ENCODE measurements around the gene HNRNPH3.
A peak's percentile ranks its signal among the peaks of the same experiment; 100 is the strongest.

The HNRNPH3 gene

DNA sequence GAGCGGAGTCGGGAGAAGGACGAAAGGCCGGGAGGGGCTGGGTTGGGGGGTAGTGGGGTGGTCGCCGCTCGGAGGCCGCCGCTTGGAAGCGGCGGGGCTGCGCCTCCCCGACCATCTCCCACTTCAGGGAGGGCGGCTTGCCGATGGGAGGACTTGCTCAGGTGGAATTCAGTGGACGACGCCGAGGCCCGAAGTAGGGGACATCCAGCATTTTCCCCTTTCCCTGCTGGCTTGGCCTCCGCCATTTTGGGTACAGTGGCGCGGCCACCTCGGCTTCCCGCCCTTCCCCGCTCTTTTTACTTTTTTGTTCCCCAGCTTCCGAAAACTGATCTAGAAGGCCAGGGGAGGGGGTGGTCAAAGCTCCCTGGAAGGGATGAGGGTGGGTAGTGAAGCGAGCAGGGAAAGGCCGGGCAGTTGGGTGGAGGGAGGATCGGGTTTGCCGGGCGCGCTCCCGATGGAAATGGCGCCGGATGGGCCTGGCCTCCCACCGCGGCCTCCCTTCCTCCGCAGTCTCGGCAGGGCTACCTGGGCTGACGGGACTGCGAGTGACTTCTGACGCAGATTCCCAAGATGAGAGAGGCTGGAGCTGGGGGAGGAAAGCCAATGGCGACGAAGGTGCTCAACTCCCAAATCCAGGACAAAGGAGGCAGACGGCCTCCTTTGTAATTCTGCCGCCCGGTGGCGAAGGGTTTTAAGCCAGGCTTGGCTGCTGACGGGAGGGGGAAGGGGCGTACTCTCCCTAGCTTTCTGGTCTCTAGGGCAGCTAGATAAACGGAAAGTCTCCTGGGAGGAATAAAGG, 594 bp downstream of the HNRNPH3 start, which contains the start of gene PBLD:
Gene PBLD, minus strand, starts transcription at position 670 of the 799 bp plus-strand sequence. CDS start 26,084 bp downstream, outside the sequence.
- DNase-seq = peak; percentile 47

DNA sequence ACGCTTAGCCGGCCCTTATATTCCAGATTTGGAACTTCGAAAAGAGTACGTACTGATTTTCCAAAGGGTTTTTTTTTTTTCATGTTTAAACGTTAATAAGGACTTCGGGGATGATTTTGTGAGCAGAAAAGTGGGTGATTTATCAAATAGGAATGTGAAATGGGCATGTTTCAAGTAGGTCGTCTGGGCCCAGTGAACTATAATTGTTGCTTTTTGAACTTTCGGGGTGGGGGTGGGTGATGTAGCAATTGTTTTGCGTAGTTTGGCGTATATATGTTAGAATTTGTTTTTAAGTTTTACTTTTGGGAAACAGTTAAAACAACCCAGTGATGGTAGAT, 1.2 kb downstream of the HNRNPH3 start:
- DNase-seq = no peak

DNA sequence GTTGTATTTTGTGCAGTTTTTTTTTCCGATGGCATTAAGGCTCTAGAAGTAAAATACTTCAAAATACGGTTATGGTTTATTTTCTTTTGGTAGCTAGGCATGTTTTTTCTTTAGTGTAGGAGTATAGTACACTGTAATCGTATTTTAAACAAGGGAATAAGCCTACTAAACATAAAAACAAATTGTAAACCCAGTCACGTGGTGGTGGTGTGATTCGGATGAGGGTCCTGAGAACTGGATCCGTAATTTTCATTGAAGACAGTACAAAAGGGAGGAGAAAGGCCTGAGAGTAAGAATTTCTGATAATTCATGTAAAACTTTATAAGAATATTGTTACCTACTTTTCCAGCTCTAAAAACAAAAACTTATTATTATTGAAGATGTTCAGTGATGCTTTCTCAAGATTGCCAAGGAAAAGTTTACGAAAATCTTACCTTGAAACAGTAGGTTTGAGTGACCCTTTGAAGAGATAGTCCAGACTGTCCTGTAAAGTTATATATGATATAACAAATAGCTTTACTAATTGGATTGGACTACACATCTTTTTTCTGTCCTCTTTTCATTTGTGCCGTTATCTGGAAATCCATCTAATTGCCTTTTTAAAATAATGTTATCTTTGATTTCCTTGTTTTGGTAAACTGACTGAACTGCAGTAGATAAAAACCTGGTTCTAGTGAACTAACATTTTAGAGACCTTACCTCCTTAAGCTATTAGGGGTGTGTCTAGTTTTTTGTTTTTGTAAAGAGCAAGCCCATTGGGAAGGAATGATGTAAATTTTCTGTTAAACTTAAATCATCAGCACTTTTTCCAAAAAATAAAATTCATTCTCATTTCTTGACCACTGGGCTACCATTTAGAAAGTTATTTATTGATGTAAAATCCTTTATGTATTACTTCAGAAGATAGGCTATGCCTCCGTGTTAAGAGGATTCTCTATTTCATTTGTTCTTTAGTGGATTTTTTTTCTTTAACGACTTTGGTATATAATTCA, 1.9 kb downstream of the HNRNPH3 start:
- no peak for DNase-seq

DNA sequence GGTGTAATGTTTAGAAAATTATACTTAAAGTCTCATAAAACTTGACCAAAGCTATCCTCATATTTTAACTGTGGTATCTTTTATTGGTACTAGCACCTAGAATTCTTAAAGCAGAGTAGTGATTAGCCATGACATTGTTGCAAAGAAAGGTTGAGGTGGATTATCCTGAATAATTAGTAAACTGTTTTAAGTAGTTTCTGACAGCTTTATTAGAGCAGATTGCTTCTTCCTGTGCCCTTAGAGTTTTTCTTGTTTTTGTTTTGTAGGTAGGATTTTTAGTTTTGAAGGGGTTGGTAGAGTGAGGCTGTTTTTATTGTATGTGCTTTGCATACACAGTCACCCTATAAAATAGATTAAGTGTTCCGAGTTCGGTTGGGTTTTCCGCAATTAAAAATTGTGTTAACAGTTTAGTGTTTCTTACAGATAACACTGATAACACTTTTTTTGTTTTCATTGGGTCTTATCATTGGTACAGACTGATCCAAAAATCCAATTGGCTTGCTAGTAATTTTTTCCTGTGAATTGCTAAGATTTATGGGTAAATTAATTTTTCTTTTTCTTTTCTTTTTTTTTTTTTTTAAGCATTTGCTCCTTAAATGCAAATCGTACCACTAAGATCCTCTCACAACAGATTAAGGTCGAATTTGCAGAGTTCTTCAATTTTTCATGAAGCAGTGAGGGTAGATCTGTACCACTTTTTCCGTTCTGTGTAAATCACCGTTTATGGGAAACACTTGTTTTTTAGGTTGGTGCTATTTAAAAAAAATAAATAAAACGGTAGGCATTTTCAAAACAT, 3.0 kb downstream of the HNRNPH3 start:
- no peak for DNase-seq

DNA sequence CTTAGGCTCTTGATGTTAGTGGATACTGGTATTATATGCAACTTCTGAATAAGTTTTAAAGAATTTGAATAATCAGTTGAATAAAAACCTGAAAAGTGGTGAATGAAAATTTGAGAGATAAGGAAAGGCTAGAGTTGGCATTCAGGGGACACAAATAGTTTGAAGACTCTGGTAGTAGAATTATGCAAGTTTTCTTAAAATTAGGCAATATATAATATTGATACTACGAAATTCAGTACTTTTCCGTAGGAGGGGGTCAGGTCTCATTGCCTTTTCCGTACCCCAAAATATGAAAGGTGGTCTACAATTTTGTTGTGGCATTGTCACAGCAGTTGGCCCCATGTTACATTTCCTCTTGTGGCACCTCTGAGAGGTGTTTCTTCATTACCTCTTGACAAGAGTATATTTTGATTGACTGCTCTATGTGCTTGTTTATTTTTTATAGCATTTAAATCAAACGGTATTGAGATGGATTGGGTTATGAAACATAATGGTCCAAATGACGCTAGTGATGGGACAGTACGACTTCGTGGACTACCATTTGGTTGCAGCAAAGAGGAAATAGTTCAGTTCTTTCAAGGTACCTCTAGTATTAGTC, 5.0 kb downstream of the HNRNPH3 start:
- no peak for DNase-seq

DNA sequence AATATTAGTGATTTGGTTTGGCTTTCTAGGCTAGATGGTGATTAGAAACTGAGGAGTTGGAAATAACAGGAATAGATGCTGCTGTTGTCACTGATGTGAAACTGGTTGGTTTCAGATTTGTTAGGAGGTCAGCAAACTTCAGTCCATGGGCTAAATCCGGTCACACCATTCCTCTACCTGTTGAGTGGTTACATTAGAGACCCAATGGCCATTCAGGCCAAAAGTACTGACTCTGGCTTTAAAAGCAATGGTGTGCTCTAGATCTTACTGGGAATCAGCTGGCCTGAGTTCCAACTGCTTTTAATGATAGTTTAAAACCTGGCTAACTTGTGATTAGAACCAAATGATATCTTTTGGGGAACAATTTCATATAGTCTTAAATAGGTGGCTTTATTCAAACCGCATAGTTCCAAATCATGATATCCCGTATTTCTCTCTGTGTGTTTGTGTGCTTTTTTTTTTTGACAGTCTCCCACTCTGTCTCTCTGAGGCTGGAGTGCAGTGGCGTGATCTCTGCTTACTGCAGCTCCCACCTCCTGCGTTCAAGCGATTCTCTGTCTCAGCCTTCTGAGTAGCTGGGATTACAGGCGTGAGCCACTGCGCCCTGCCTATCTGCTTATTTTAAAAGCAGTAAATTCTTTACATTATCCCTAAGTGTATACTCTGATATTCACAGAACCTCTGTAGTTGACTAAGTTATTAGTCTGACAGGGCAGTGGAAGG, 8.7 kb downstream of the HNRNPH3 start:
- no peak for DNase-seq

DNA sequence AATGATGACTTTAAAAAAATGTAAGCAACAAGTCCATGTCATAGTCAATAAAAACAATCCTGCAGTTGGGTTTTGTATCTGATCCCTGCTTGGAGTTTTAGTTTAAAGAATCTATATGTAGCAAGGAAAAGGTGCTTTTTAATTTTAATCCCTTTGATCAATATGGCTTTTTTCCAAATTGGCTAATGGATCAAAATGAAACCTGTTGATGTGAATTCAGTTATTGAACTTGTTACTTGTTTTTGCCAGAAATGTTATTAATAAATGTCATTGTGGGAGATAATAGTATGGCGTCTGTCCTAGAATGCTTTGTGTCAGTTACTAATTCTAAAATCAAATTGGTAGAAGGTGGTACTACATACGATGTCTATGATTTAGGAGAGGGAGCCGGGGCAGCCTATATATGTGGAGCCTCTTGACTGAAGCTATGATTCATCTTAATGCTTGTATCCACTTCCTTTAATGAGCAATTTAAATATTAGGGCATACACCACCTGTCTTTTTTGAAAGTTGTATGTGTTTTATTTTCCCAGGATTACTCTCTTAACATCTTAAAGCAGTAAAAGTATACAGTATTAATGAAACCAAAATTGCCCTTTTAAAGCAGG, 11.1 kb downstream of the HNRNPH3 start:
- no peak for DNase-seq

DNA sequence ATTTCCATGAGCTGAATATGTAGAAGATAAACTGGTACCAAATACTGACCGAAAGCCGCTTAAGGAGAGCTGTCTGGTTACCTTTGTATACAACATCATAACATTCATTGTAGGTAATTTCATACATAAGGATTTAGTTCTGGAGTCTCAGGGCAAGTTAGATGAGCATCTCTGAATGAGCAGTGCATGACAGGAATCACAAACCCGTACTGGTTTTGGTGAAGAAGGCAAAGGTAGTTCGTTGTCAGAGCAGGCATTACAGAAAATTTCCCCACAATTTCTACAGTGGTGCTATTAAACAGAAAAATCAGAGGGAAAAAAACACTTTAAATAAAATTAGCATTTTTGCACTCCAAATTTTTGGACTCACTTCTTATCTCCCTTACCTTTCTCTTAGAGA, 13.8 kb downstream of the HNRNPH3 start:
- no peak for DNase-seq

DNA sequence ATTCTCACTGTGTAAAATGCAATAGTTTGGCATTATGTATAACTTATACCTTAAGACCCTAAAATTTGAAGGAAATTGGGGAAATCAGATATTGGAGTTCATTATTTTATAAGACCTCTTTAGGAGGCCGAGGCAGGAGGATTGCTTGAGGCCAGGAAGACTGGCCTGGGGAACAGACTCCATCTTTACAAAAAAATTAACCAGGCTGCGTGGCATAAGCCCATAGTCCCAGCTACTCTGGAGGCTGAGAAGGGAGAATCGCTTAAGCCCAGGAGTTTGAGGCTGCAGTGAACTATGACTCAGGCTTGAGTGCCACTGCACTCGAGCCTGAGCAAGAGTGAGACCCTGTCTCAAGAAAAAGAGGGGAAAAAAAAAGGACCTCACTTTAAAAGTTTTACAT, 14.9 kb downstream of the HNRNPH3 start:
- DNase-seq = no peak

DNA sequence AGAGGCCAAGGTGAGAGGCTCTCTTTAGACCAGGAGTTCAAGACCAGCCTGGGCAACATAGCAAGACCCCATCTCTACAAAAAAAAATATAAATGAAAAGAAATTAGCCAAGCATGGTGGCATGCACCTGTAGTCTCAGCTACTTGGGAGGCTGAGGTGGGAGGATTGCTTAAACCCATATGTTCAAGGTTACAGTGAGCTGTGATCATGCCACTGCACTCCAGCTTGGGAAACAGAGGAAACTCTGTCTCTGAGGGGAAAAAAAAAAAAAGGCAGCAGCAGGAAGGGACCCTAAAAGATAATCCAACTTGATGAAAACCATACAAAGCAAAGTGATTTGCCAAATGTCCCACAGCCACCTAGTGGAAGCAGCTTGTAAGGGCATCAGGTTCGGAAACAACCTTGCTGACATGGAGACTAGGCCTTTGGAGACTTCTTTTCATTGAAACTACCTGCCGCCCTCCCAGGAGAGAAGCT, 16.4 kb downstream of the HNRNPH3 start:
- DNase-seq = peak; percentile 8

DNA sequence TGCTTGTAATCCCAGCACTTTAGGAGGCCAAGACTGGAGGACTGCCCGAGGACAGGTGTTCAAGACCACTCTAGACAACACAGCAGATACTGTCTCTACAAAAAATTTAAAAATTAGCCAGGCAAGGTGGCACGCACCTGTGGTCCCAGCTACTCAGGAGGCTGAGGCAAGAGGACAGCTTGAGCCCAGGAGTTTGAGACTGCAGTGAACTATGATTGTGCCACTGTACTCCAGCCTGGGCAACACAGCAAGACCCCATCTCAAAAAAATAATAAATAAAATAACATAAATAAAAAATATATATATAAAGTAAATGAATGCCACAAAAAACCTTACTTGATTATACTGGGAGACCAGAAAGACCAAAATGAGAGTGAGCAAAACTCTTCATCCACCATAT, 21.7 kb downstream of the HNRNPH3 start:
- DNase-seq = no peak

DNA sequence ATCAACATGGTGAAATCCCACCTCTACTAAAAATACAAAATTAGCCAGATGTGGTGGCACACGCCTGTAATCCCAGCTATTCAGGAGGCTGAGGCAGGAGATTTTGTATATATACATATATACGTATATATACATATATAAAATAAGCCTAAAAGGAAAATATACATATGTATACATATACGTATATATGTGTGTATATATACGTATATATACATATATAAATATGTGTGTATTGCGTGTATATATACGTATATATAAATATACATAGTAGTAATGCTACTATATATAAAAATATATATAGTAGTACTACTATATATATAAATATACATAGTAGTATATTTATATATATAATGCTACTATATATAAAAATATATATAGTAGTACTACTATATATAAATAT, 27.3 kb downstream of the HNRNPH3 start:
- DNase-seq = no peak

DNA sequence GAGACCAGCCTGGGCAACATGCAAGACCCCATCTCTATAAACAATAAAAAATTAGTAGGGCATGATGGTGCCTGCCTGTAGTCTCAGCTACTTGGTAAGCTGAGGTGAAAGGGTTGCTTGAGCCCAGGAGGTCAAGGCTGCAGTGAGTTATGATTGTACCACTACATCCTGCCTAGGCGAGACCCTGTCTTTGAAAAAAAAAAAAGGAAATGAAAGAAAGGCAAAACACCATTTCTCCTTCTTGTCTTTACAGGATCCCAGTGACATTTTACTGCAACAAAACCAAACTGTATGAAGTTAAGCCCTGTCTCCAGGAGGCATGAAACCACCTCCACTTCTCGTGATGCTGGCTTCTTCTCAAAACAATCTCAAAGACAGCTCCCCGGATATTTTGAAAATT, 30.7 kb downstream of the HNRNPH3 start:
- DNase-seq = no peak

DNA sequence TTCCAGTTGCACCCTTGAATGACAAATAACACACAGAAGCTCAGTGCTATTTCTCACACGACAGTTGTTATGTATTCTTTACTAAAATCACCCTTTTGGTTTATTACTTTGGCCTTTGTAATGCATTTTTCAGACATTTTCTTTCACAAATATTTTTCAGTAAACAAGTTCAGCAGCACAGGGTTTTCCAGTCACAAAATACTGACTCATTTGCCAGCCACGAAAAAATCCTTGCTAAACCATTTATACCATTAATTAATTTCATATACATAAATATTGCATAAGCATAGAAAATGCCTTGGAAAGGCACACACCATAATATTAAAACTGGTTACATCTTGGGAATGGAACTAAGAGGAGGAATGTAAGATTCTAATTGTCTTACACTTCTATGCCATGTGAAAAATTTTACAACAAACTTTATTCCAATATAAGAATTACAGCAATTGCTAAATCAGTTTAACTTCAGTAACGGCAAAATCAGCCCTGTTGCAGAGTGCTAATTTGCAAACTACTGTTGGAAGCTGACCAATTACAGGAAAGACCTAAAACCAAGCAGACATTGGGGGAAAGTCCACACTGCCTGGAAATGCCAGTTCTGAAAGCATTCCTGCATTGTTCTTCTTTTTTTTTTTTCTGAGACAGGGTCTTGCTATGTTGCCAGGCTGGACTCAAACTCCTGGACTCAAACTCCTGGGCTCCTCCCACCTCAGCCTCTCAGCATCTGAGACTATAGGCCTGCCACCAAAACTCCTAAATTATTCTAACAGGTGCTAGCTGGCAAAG, 32.4 kb downstream of the HNRNPH3 start:
- no peak for DNase-seq

DNA sequence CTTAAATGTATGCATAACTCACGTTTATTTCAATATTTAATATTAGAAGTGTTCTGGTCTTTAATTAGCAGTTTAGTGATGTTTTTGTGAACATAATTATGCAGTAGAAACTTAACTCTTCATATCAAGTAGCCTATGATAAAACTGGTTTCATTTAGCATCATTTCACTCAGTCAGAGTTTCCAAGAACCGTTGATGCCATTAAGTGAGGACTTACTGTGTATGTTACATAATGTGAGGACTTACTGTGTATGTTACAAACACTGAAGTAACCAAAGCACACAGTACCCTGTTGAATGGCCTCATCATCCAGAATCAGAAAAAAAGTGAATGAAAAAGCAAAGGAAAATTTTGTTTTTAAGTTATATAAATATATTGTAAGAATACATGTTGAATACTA, 33.7 kb downstream of the HNRNPH3 start:
- DNase-seq = no peak

DNA sequence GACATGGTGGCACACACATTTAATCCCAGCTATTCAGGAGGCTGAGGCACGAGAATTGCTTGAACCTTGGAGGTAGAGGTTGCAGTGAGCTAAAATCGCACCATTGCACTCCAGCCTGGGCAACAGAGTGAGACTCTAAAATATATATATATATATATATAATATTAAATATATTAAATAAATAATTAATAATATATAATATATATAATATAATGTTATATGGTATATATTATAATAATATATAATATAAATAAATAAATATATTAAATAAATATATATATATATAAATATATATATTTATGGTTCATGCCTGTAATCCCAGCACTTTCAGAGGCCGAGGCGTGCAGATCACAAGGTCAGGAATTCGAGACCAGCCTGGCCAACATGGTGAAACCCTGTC, 34.7 kb downstream of the HNRNPH3 start:
- no peak for DNase-seq

DNA sequence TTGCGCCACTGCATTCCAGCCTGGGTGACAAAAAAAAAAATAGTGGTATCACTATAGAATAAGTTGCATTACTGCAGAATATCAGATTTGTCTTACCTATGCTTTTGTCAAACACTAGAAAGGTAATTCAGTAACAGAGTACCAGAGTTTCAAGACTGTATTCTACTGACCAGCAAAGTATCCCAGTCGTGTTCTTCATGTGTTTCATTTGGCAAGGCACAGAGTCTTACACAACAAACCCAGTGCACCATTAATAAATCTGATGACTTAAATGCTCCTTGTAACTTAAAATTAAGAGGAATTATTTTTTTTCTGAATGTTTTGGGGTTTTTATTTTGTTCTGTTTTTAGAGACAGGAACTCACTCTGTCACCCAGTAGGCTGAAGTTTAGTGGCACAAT, 35.3 kb downstream of the HNRNPH3 start:
- no peak for DNase-seq

DNA sequence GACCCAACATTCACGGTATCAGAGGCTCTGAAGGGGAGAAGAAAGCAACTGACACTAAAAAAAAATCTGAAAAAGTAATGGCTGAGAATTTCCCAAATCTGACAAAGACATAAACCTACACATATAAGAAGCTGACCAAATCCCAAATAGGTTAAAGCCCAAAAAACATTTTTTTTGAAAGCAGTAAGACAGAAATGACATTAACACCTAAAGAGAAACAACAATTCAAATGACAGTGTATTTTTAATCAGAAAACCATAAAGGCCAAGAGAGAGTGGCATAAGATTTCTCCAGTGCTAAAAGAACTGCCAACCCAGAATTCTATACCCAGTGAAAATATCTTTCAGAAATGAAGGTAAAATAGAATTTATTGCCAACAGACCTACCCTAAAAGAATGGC, 39.7 kb downstream of the HNRNPH3 start:
- no peak for DNase-seq

DNA sequence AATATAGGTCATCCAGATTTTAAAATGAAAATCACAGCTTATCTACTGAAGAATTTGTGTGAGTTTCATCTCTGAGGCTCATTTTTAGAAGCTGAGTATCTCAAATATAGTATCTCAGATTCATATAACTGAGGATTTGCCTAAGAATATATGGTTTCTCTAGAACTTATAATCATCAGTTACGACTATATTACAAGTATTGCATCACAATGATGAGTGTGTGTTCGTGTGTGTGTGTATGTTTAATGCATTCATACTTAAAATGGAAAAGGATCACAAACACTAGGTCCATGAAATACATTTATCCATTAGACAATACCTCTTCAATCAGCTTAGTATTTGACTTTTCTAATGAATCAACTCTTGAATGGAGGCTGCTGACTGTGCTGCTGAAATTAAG, 53.9 kb downstream of the HNRNPH3 start:
- no peak for DNase-seq

Measured in amniotic stem cell (primary cell).